ENCODE data around the gene AFF2. TPM values are rescaled to one million over a fixed set of nuclear protein-coding genes. Genes with fewer than 3 reads are reported as not detected.

AFF2 gene
- total RNA-seq, 4 donors from 2014 or later = 0.27 to 0.32 TPM; not detected in 2

DNA sequence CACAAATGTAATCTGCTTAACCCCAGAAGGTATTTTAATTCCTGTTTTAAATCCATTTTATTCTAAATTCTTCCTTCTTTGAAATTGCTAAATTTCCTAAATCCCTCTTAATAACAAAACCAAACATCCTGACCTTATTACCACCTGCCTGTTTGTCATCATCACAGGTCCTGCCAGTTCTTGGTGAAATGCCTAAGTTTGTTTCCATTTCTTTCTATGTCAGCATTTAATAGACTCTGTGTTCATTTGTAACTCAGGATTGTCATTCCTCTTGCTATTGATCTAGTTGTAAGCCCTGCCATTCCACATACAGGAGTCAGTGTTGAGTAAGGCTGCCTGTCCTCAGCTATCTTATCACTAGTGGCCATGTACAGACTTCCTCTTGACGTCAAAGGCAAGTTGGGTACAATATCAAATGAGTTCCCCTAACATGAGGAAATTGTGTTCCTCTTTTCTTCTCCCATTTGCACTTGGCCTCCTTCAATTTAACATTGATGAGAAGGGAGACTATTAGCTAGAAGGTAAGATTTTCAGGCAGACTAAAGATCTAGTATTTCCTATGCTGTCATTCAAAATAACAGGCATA is 440.1 kb downstream of the AFF2 start:
- DNase-seq = no peak
- no peak overlapping the region for H3K27ac ChIP-seq
- no peaks in the 10 kb centered on the region for H3K4me1 ChIP-seq
- no peaks in the 10 kb centered on the region for H3K36me3 ChIP-seq
- intact Hi-C loops (cut with DNase I; ENCODE audit: low total_unique reads) (no loop called here), in situ Hi-C loops (cut with MboI; ENCODE audit: low pct_ligation_motif_present in 1 of 4, low pct_unique_long_range_greater_than_20kb in 1 of 4, low sequenced_read_pairs in 3 of 4) (no loop called here)
- TF ChIP-seq POLR2AphosphoS5 (IDR thresholded peaks at IDR 0.05) (no peak), POLR2A (IDR thresholded peaks at IDR 0.05) (no peak), EP300 (IDR thresholded peaks at IDR 0.05; ENCODE audit: low read depth) (no peak)
- TF ChIP-seq, protein P1, sequence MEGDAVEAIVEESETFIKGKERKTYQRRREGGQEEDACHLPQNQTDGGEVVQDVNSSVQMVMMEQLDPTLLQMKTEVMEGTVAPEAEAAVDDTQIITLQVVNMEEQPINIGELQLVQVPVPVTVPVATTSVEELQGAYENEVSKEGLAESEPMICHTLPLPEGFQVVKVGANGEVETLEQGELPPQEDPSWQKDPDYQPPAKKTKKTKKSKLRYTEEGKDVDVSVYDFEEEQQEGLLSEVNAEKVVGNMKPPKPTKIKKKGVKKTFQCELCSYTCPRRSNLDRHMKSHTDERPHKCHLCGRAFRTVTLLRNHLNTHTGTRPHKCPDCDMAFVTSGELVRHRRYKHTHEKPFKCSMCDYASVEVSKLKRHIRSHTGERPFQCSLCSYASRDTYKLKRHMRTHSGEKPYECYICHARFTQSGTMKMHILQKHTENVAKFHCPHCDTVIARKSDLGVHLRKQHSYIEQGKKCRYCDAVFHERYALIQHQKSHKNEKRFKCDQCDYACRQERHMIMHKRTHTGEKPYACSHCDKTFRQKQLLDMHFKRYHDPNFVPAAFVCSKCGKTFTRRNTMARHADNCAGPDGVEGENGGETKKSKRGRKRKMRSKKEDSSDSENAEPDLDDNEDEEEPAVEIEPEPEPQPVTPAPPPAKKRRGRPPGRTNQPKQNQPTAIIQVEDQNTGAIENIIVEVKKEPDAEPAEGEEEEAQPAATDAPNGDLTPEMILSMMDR (IDR thresholded peaks at IDR 0.05) = no peak
- no peak overlapping the region for H3K4me3 ChIP-seq
- 46% methylated on average over 1 of the region's 1 CpG; no CpG with 5 or more reads in 1 of the 2 donors for WGBS, 2 donors (ENCODE audit: low coverage in 1 of 2)
- H3K9me3 ChIP-seq = no peaks in the 10 kb centered on the region
- no peaks in the 10 kb centered on the region for H3K27me3 ChIP-seq

GRCh38 chrX:148942754-148943153 is 442.3 kb downstream of the AFF2 start:
- WGBS, 2 donors (ENCODE audit: low coverage in 1 of 2) = 75 to 100% methylated on average over 1 to 5 of the region's 5 CpGs
- no peaks in the 10 kb centered on the region for H3K9me3 ChIP-seq
- in situ Hi-C loops (cut with MboI; ENCODE audit: low pct_ligation_motif_present in 1 of 4, low pct_unique_long_range_greater_than_20kb in 1 of 4, low sequenced_read_pairs in 3 of 4) (no loop called here), intact Hi-C loops (cut with DNase I; ENCODE audit: low total_unique reads) (no loop called here)
- no peaks in the 10 kb centered on the region for H3K27me3 ChIP-seq
- TF ChIP-seq, protein P1 (IDR thresholded peaks at IDR 0.05) = no peak
- no peak for TF ChIP-seq POLR2AphosphoS5 (IDR thresholded peaks at IDR 0.05)
- TF ChIP-seq POLR2A (IDR thresholded peaks at IDR 0.05) = no peak
- no peak for TF ChIP-seq EP300 (IDR thresholded peaks at IDR 0.05; ENCODE audit: low read depth)
- no peaks in the 10 kb centered on the region for H3K4me1 ChIP-seq
- no peak overlapping the region for H3K4me3 ChIP-seq
- H3K27ac ChIP-seq = no peak overlapping the region
- no peak for DNase-seq
- no peaks in the 10 kb centered on the region for H3K36me3 ChIP-seq

DNA sequence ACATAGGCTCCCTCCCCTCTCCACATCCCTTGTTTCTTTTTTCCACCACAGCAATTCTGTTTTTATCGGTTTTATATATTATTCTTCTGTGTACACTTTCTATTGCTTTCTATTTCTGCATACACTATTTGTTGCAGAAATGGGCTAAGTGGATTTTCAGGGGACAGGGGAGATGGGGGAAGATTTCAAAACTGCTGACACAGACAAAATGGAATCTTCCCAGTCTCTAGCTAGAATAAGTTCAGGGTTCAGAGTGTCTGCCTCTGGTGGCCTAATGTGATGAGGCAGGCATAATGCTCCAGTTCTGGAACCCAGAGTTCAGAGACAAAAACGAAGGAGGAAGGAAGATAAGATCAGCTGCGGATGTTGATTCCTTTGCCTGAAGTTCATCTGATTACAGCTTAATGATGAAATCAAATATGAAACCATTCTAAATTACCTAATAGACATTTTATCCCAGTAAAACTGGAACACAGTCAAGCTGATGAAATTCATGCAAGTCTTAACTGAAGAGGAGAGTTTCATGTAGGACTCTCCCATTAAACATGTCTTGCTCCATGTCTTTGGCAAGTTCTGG is 447.1 kb downstream of the AFF2 start:
- in situ Hi-C loops (cut with MboI; ENCODE audit: low pct_ligation_motif_present in 1 of 4, low pct_unique_long_range_greater_than_20kb in 1 of 4, low sequenced_read_pairs in 3 of 4) = no loop called here
- no peak overlapping the region for H3K4me3 ChIP-seq
- H3K36me3 ChIP-seq = no peaks in the 10 kb centered on the region
- H3K4me1 ChIP-seq = no peaks in the 10 kb centered on the region
- H3K9me3 ChIP-seq = no peaks in the 10 kb centered on the region
- DNase-seq = no peak
- intact Hi-C loops (cut with DNase I; ENCODE audit: low total_unique reads) = no loop called here
- TF ChIP-seq POLR2A (IDR thresholded peaks at IDR 0.05) = no peak
- no peak for TF ChIP-seq EP300 (IDR thresholded peaks at IDR 0.05; ENCODE audit: low read depth)
- TF ChIP-seq, protein P1 (IDR thresholded peaks at IDR 0.05) = no peak
- TF ChIP-seq POLR2AphosphoS5 (IDR thresholded peaks at IDR 0.05) = no peak
- no peak overlapping the region for H3K27ac ChIP-seq
- H3K27me3 ChIP-seq = no peaks in the 10 kb centered on the region
- 73 to 80% methylated on average over 1 to 3 of the region's 3 CpGs for WGBS, 2 donors (ENCODE audit: low coverage in 1 of 2)

DNA sequence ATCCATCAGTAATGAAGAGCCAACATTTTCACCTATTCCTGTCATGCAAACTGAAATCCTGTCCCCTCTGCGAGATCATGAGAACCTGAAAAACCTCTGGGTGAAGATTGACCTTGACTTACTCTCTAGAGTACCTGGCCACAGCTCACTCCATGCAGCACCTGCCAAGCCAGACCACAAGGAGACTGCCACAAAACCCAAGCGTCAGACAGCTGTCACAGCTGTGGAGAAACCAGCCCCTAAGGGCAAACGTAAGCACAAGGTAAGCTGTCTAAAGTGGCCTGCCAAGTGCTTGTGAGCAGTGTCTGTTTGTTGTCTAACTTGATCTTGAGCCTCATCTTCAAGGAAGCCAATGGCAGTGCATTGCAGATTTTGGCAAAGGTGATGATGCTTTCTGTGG is 455.9 kb downstream of the AFF2 start:
- no peak overlapping the region for H3K27ac ChIP-seq
- H3K9me3 ChIP-seq = no peaks in the 10 kb centered on the region
- no peak overlapping the region for H3K4me3 ChIP-seq
- no peaks in the 10 kb centered on the region for H3K4me1 ChIP-seq
- intact Hi-C loops (cut with DNase I; ENCODE audit: low total_unique reads) = no loop called here
- DNase-seq = no peak
- H3K36me3 ChIP-seq = no peaks in the 10 kb centered on the region
- in situ Hi-C loops (cut with MboI; ENCODE audit: low pct_ligation_motif_present in 1 of 4, low pct_unique_long_range_greater_than_20kb in 1 of 4, low sequenced_read_pairs in 3 of 4) = no loop called here
- TF ChIP-seq POLR2AphosphoS5 (IDR thresholded peaks at IDR 0.05) = no peak
- no peak for TF ChIP-seq EP300 (IDR thresholded peaks at IDR 0.05; ENCODE audit: low read depth)
- TF ChIP-seq, protein P1 (IDR thresholded peaks at IDR 0.05) = no peak
- no peak for TF ChIP-seq POLR2A (IDR thresholded peaks at IDR 0.05)
- WGBS, 2 donors (ENCODE audit: low coverage in 1 of 2) = 56% methylated on average over 3 of the region's 3 CpGs; no CpG with 5 or more reads in 1 of the 2 donors
- H3K27me3 ChIP-seq = no peaks in the 10 kb centered on the region
